Adrenal gland (tissue), 12 donors: Measurements from ENCODE around the gene RDX. TPM values are rescaled to one million over a fixed set of nuclear protein-coding genes. Genes with fewer than 3 reads are reported as not detected.

ENCODE experiments used
- DNase-seq, 7 donors: peaks; one replicate each; pipeline ENCODE4 v3.0.0-alpha.2; 2019 to 2020
- H3K27ac ChIP-seq, 5 donors: fragments of 200-600 bp; sonication (generic) in 4 of 5; 1 replicate in 3 of 5; 2 replicates in 2 of 5; pipeline versions ENCODE4 v1.5.1 to v1.8.0; 2016 to 2020; ENCODE audit warnings: mild to moderate bottlenecking in 1 of 5
- H3K27me3 ChIP-seq: fragments of 200-600 bp; 2 replicates; pipeline ENCODE4 v1.8.0; 2021
- H3K36me3 ChIP-seq, 2 donors: fragments of 200-600 bp; replicated peaks in 1 of 2; 1 replicate in 1 of 2; 2 replicates in 1 of 2; pipeline versions ENCODE4 v1.5.1 to v1.8.0; 2018 to 2022
- H3K4me1 ChIP-seq, 2 donors: fragments of 200-600 bp; replicated peaks in 1 of 2; 1 replicate in 1 of 2; 2 replicates in 1 of 2; pipeline versions ENCODE4 v1.5.1 to v1.8.0; 2018 to 2021
- H3K4me3 ChIP-seq, 4 donors: fragments of 200-600 bp; sonication (generic) in 3 of 4; one replicate each; pipeline ENCODE4 v1.5.1; 2016 to 2018
- H3K9me3 ChIP-seq, 3 donors: fragments of 200-600 bp; sonication (generic) in 1 of 3; replicated peaks in 1 of 3; 1 replicate in 2 of 3; 2 replicates in 1 of 3; pipeline versions ENCODE4 v1.5.1 to v1.8.0; 2016 to 2021
- CTCF ChIP-seq, 6 experiments: fragments of 450-650 bp in 4 of 6; fragments of 200-600 bp in 2 of 6; sonication (generic) in 1 of 6; IDR thresholded peaks; 1 replicate in 5 of 6; 2 replicates in 1 of 6; pipeline versions ENCODE4 v1.5.1 to v1.8.0; 2016 to 2021; ENCODE audit warnings: antibody characterized with exemption in 6 of 6, mild to moderate bottlenecking in 2 of 6, moderate library complexity in 1 of 6
- POLR2A ChIP-seq, 2 donors: fragments of 450-650 bp; IDR thresholded peaks; one replicate each; pipeline ENCODE4 v1.6.1; 2017; ENCODE audit warnings: antibody characterized with exemption in 2 of 2, mild to moderate bottlenecking in 2 of 2, moderate library complexity in 1 of 2
- WGBS, 4 donors: extraction: QIAGEN DNeasy Blood & Tissue Kit in 2 of 4; methylation state at CpG; one replicate each; pipeline versions ENCODE4 v1.1.5 to v1.1.7; 2013 to 2017; 5-methylcytosine and 5-hydroxymethylcytosine counted together
- intact Hi-C, 2 donors: fragments of 100-400 bp; cut with DNase I; formaldehyde crosslinking; loops; one replicate each; pipeline versions ENCODE4 v1.14.1 to v1.15.0; 2022 to 2023
- polyA plus RNA-seq, 3 donors: library from polyadenylated mRNA; stranded (reverse); fragments of 200-250 nt in 2 of 3; fragments of 350-450 nt in 1 of 3; fragmentation: Illumina TruSeq in 1 of 3; extraction: RNeasy Lipid Tissue Mini Kit (QIAGEN cat#74804) in 1 of 3; gene quantifications; one replicate each; pipeline ENCODE4 v1.2.3, GENCODE V29; 2013 to 2014
- total RNA-seq, 9 donors: library from RNA; depleted of rRNA in 4 of 9; stranded (reverse); fragments of >200 nt in 4 of 9; fragments of 120-200 nt in 1 of 9; fragmentation: NEBNext Ultra II Directional in 1 of 9; extraction: Animal tissue kit (Norgen Biotek cat#: 25700) in 1 of 9; gene quantifications; one replicate each; pipeline versions ENCODE4 v1.1.0 to v1.2.4, GENCODE V29; 2013 to 2023
- donor health status: healthy with polysubstance abuse.
- donor health status: Bipolar disorder and iron deficiency.
- donor health status: DM: yes; HTN: yes; CAD: no.
- donor health status: DM: no; HTN: no; CAD: no.
- donor health status: DM: no; HTN: no; CAD: no.
- donor health status: DM: yes; HTN: yes; CAD: no.

RDX gene
- total and polyA plus RNA-seq, 12 donors: 82.4 to 1,153 (median 588) TPM

GRCh38 chr11:110242188-110242587 is 54.2 kb downstream of the RDX start:
- H3K27ac ChIP-seq: no peak overlapping the region
- no peak for DNase-seq
- TF ChIP-seq CTCF (IDR thresholded peaks at IDR 0.05) (no peak), POLR2A (IDR thresholded peaks at IDR 0.05) (no peak)
- H3K36me3 ChIP-seq: peaks cover 0 to 56% of the 10 kb centered on the region in 2 donors
- H3K27me3 ChIP-seq: no peaks in the 10 kb centered on the region
- no peaks in the 10 kb centered on the region for H3K9me3 ChIP-seq
- intact Hi-C loops: no loop called here
- peaks cover 0 to 8% of the 10 kb centered on the region in 2 donors for H3K4me1 ChIP-seq
- H3K4me3 ChIP-seq: no peak overlapping the region
- WGBS, 4 donors: 77 to 86% (median 79%) methylated on average over 7 of the region's 7 CpGs

- TF ChIP-seq CTCF (IDR thresholded peaks at IDR 0.05) (no peak), POLR2A (IDR thresholded peaks at IDR 0.05) (no peak)
- intact Hi-C loops: no loop called here
- peaks cover 0 to 16% of the 10 kb centered on the region in 2 donors for H3K4me1 ChIP-seq
- H3K27me3 ChIP-seq: no peaks in the 10 kb centered on the region
- H3K27ac ChIP-seq: no peak overlapping the region
- peaks cover 0 to 76% of the 10 kb centered on the region in 2 donors for H3K36me3 ChIP-seq
- DNase-seq: no peak
- H3K9me3 ChIP-seq: no peaks in the 10 kb centered on the region
- WGBS, 4 donors: 56 to 72% (median 67%) methylated on average over 1 of the region's 1 CpG
- no peak overlapping the region for H3K4me3 ChIP-seq
These were observed 60.4 kb downstream of the RDX start for GRCh38 chr11:110235966-110236365.

GRCh38 chr11:110230377-110230776 is 66.0 kb downstream of the RDX start:
- H3K4me1 ChIP-seq: peaks cover 0 to 14% of the 10 kb centered on the region in 2 donors
- no peaks in the 10 kb centered on the region for H3K27me3 ChIP-seq
- no peak for DNase-seq
- no peak for TF ChIP-seq CTCF (IDR thresholded peaks at IDR 0.05)
- TF ChIP-seq POLR2A (IDR thresholded peaks at IDR 0.05): no peak
- 66 to 76% (median 74%) methylated on average over 3 of the region's 3 CpGs for WGBS, 4 donors
- H3K9me3 ChIP-seq: no peaks in the 10 kb centered on the region
- H3K27ac ChIP-seq: no peak overlapping the region
- no peak overlapping the region for H3K4me3 ChIP-seq
- H3K36me3 ChIP-seq: peaks cover 0 to 65% of the 10 kb centered on the region in 2 donors
- intact Hi-C loops: no loop called here

GRCh38 chr11:110219006-110219785 is 77.2 kb downstream of the RDX start:
- no peaks in the 10 kb centered on the region for H3K27me3 ChIP-seq
- no peak overlapping the region for H3K4me3 ChIP-seq
- H3K27ac ChIP-seq: peak overlapping the region in 1 of 5 donors; percentile 32
- 96 to 98% (median 97%) methylated on average over 4 of the region's 4 CpGs for WGBS, 4 donors
- no peak for DNase-seq
- no peaks in the 10 kb centered on the region for H3K36me3 ChIP-seq
- no peak for TF ChIP-seq CTCF (IDR thresholded peaks at IDR 0.05)
- no peak for TF ChIP-seq POLR2A (IDR thresholded peaks at IDR 0.05)
- H3K4me1 ChIP-seq: no peaks in the 10 kb centered on the region
- H3K9me3 ChIP-seq: no peaks in the 10 kb centered on the region
- intact Hi-C loops: no loop called here
